ENCODE data around the gene KAZN.
"Not testable (repeated sequence)": the region's sequence is repeated elsewhere in the genome, so short reads cannot be mapped to it uniquely, and the experiment has no call there.

The KAZN gene

GRCh38 chr1:14598498-14599182 is at the start of gene KAZN:
KAZN (plus strand) TSS chr1:14598685.
- no peak for DNase-seq

GRCh38 chr1:14549897-14550620 is 48.4 kb upstream of the KAZN start:
- DNase-seq: no peak

- no peak for DNase-seq
These were observed 47.1 kb upstream of the KAZN start for GRCh38 chr1:14551386-14551785.

GRCh38 chr1:14552246-14552965 is 46.1 kb upstream of the KAZN start:
- DNase-seq: no peak

- no peak for DNase-seq
These were observed 44.8 kb upstream of the KAZN start for GRCh38 chr1:14553711-14554110.

DNA sequence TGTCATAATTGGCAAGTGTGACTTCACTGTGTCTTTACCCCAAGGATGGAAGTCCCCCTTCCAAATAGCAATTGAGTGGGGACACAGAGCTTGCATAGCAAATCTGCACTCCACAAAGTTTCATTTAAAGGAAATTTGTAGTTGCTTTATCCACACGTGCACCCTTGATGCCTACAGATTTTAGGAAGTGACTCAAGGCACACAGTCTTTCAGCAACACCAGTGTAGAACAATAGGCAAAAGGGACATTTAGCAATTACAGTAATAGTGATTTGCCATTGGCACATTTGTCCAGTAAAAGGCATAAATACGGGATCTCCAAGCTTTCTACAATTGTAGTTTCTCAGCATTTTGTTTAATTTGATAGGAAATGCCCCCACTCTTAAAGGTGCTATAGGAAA is 43.4 kb upstream of the KAZN start:
- DNase-seq: no peak

GRCh38 chr1:14561014-14561693 is 37.3 kb upstream of the KAZN start:
- no peak for DNase-seq

DNA sequence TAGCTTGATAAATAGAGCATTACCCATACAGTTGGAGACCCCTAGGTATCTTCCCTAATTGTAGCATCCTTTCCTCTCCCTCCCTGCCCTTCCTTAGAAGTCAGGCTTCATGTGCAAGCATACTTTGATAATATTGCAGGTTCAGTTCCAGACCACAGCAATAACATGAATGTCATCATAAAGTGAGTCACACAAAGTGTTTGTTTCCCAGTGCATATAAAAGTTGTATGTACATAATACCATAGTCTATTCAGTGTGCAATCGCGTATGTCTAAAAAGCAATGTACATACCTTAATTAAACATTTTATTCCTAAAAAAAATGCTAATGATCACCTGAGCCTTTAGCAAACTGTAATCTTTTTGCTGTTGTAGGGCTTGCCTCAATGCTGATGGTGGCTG is 33.4 kb upstream of the KAZN start:
- no peak for DNase-seq

DNA sequence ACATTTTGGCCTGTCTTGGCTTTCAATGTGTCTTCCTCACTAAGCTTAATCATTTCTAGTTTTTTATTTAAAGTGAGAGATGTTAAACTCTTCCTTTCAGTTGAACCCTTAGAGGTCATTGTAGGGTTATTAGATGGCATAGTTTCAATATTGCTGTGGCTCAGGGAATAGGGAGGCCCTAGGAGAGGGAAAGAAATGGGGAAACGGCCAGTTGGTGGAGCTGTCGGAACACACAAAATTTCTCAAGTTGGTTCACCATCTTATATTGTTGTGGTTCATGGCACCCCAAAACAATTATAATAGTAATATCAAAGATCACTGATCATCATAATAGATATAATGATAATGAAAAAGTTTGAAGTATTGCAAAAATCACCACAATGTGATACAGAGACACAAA is 31.4 kb upstream of the KAZN start:
- no peak for DNase-seq

DNA sequence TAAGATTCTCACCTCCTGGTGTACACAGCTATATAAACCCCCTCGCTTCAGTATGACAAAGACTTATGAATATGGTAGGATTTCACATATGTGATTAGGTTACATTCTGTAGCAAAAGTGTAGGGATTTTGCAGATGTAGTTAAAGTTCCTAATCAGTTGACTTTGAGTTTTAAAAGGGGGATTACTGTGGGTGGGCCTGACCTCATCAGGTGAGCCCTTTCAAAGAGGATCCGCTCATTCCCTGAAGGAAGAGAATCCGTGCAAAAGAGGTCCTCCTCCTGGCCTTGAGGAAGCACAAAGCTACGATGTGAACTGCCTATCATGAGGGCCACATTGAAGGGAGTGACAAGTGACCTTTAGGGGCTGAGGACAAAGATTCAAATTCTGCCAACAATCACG is 30.6 kb upstream of the KAZN start:
- no peak for DNase-seq

DNA sequence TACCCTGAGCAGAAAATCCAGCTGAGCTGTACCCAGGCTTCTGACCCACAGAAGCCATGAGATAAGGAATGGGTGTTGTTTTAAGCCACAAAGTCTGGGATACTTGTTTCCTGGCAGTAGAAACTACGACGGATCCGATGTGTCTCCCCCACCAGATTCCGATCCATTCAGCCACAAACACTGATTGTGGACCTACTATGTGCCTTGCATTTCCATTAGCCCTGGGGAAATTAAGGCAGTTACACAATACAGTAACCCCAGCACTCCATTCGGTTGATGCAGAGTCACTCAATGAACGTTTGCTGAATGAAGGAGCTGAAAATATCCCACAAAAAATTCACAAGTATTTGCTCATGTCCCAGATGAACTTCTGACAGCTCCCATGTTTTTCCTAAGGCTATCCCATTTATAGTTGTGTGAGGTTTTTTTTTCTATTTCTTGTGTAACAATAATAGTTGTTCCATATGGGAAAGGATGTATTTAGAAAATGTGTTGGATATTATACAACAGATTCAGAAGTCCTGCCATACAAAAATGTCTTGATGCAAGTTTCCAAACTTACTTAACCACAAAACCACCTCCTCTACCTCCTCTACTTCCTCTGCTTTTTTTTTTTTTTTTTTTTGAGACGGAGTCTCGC is 29.6 kb upstream of the KAZN start:
- DNase-seq: no peak

DNA sequence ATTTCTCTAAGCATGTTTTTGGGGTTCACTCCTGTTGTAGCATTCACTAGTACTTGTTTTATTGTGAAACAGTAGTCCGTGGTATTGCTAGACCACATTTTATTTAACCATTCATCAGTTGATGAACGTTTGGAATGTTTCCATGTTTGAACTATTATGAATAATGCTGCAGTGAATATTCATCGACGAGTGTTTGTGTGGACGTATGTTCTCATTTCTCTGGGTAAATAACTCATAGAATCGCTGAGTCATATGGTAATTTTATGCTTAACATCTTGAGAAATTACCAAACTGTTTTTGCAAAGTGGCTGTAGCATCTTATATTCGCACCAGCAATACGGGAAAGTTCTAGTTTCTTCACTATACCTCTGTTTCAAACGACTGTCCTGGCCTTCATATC is 28.0 kb upstream of the KAZN start:
- no peak for DNase-seq

- DNase-seq: no peak
These were observed 26.4 kb upstream of the KAZN start for GRCh38 chr1:14571810-14572767.

- no peak for DNase-seq
These were observed 25.6 kb upstream of the KAZN start for GRCh38 chr1:14572861-14573260.

DNA sequence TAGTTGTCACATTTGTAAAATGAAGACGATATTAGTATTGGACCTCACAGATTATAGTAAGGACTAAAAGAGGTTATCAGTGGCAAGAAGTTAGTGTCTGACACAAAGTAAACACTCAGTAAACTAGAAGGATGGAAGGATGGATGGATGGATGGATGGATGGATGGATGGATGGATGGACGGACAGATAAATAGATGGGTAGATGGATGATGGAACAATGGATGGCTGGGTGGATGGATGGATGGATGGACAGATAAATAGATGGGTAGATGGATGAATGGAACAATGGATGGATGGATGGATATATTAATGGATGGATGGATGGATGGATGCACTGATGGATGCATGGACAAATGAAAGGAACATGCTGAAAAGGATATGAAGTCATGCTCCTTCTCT is 22.3 kb upstream of the KAZN start:
- no peak for DNase-seq

DNA sequence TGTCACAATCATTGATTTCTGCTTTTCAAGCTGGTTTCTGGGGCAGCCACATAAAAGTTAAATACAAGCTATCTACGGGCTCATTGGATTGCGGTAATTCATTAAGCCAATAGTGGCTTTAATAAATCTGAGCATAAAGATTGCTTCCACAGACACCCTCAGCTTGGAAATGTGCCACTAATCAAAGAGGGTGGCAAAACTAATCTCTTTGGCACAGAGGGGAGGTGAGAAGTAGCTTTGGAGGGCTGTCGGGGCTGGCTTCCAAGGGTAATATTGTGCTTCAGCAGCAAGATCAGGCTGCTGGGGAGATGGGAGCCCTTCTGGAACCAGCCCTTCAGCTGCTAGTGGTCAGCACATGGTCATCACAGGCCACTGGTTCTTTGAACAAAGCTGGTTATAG is 21.2 kb upstream of the KAZN start:
- no peak for DNase-seq

GRCh38 chr1:14578156-14578555 is 20.3 kb upstream of the KAZN start:
- no peak for DNase-seq

DNA sequence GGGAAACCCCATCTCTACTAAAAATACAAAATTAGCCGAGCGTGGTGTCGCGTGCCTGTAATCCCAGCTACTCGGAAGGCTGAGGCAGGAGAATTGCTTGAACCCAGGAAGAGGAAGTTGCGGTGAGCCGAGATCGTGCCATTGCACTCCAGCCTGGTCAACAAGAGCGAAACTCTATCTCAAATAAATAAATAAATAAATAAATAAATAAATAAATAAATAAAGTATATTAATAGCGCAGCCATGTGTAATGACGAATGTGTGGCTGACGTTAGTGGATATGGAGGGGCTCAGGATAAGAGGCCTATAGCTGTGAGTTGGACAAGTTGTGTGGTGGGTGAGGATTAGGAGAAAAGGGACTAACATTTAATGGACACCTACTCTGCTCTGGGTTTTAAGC is 18.2 kb upstream of the KAZN start:
- not testable (repeated sequence) for DNase-seq

- no peak for DNase-seq
These were observed 17.5 kb upstream of the KAZN start for GRCh38 chr1:14580986-14581385.

DNA sequence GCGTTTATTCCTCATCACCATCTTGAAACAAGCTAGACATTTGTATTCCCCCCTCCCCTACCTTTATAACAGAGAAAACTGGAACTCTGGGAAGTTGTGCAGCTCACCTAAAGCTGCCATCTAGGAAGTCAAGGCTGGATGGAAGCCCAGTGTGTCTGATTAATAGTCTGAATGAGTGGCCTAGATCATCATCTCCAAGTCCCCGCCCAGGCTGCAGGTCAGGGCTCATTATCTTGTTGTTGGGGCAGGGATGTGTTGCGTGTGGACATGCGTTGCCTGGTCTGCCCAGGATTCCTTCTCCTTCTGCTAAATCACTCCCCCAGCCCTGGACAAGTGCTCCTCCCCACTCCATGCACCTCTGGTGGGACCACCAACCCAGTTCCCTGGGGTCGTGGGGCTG is 14.7 kb upstream of the KAZN start:
- DNase-seq: no peak

GRCh38 chr1:14585728-14586127 is 12.8 kb upstream of the KAZN start:
- no peak for DNase-seq

All from NK-92 treated with Interleukin-12 subunit alpha and Interleukin-12 subunit beta, amount 100 ng/mL, for 24 hours (cell line).